HCT116 (cell line): ENCODE data around the gene ATP10B. TPM values are rescaled to one million over a fixed set of nuclear protein-coding genes. Genes with fewer than 3 reads are reported as not detected.

Experiments
- ATAC-seq: fragments of 200-7000 bp; cut with Tn5 transposase; 2 replicates; pipeline ENCODE4 v1.9.1; 2020; ENCODE audit warnings: mild to moderate bottlenecking, moderate library complexity
- BruUV-seq: library from RNA; stranded (reverse); fragments of 400-500 nt; replicated peaks from 2 replicates; lab custom pipeline; 2021; lab: Mats Ljungman, UMichigan
- CTCF ChIA-PET: fragments of 300-600 bp; sonication (Branson Sonifier 250); formaldehyde crosslinking; loops from one replicate; lab custom pipeline; 2021; ENCODE audit warnings: antibody characterized with exemption; lab: Charles Lee
- POLR2A ChIA-PET: fragments of 300-600, 350-600 bp; sonication (Branson Sonifier 250); formaldehyde crosslinking; loops from one replicate; lab custom pipeline; 2021; ENCODE audit warnings: antibody characterized with exemption; lab: Charles Lee
- RAD21 ChIA-PET, 2 experiments: fragments of 300-600 bp; sonication (Branson Sonifier 250); formaldehyde crosslinking; loops; one replicate each; lab custom pipeline; 2023; ENCODE audit warnings: low total read pairs in 2 of 2; ENCODE audit not compliant: uncharacterized antibody in 2 of 2, unreplicated experiment in 2 of 2, low non-redundant PET in 1 of 2; lab: Charles Lee
- DNase-seq: peaks from one replicate; pipeline ENCODE4 v3.0.0-alpha.2; 2010; ENCODE audit warnings: low read depth, low spot score
- H2AFZ ChIP-seq: fragments of 200-600 bp; shearing (Covaris generic), sonication (generic); 2 replicates; pipeline ENCODE4 v1.6.1; 2017; ENCODE audit warnings: low read depth, mixed run types, mixed read lengths, antibody characterized with exemption, low read length; ENCODE audit not compliant: poor library complexity, severe bottlenecking
- H3K27ac ChIP-seq: 2 replicates; pipeline ENCODE4 v1.5.1; 2012; ENCODE audit warnings: low read depth, low read length
- H3K27me3 ChIP-seq: fragments of 200-600 bp; sonication (generic); 2 replicates; pipeline ENCODE4 v1.6.1; 2016; ENCODE audit warnings: mixed run types, low read length, mixed read lengths; ENCODE audit not compliant: insufficient read depth
- H3K36me3 ChIP-seq, 2 experiments: fragments of 200-500 bp in 1 of 2; fragments of 200-600 bp in 1 of 2; sonication (Bioruptor generic) in 1 of 2; sonication (generic) in 1 of 2; 2 replicates each; pipeline versions ENCODE4 v1.5.1 to v1.6.1; 2014 to 2016; ENCODE audit warnings: low read length in 2 of 2, inconsistent platforms in 1 of 2, mixed read lengths in 1 of 2, mixed run types in 1 of 2; ENCODE audit not compliant: insufficient read depth in 2 of 2, control insufficient read depth in 1 of 2
- H3K4me1 ChIP-seq, 2 experiments: fragments of 200-600 bp in 1 of 2; sonication (generic) in 1 of 2; 2 replicates each; pipeline versions ENCODE4 v1.5.1 to v1.6.1; 2012 to 2017; ENCODE audit warnings: low read length in 2 of 2, inconsistent platforms in 1 of 2, mild to moderate bottlenecking in 1 of 2, mixed read lengths in 1 of 2, mixed run types in 1 of 2, moderate library complexity in 1 of 2; ENCODE audit not compliant: insufficient read depth in 2 of 2, control insufficient read depth in 1 of 2
- H3K4me2 ChIP-seq: fragments of 200-600 bp; sonication (generic); 2 replicates; pipeline ENCODE4 v1.6.1; 2017; ENCODE audit warnings: mixed run types, low read length, mixed read lengths
- H3K4me3 ChIP-seq, 2 experiments: fragments of 200-600 bp in 1 of 2; sonication (generic) in 1 of 2; replicated peaks in 1 of 2; 2 replicates each; pipeline ENCODE4 v1.5.1; 2011 to 2016; ENCODE audit warnings: low read length in 2 of 2, control low read depth in 1 of 2, low read depth in 1 of 2, mild to moderate bottlenecking in 1 of 2, mixed read lengths in 1 of 2, mixed run types in 1 of 2
- H3K79me2 ChIP-seq: fragments of 200-600 bp; sonication (generic); 2 replicates; pipeline ENCODE4 v1.6.1; 2017; ENCODE audit warnings: mild to moderate bottlenecking, mixed run types, low read length, moderate library complexity, mixed read lengths; ENCODE audit not compliant: insufficient read depth
- H3K9ac ChIP-seq: fragments of 200-600 bp; sonication (generic); 2 replicates; pipeline ENCODE4 v1.6.1; 2016; ENCODE audit warnings: low read length, mixed read lengths
- H3K9me2 ChIP-seq: fragments of 200-600 bp; sonication (generic), shearing (Covaris generic); 2 replicates; pipeline ENCODE4 v1.6.1; 2017; ENCODE audit warnings: mixed run types, mild to moderate bottlenecking, moderate library complexity; ENCODE audit not compliant: insufficient read depth
- H3K9me3 ChIP-seq, 2 experiments: fragments of 200-500 bp in 1 of 2; fragments of 200-600 bp in 1 of 2; sonication (Bioruptor generic) in 1 of 2; sonication (generic) in 1 of 2; 2 replicates each; pipeline ENCODE4 v1.6.1; 2014 to 2017; ENCODE audit warnings: low read length in 2 of 2, mixed read lengths in 2 of 2, inconsistent platforms in 1 of 2, low read depth in 1 of 2, mild to moderate bottlenecking in 1 of 2, mixed run types in 1 of 2, moderate library complexity in 1 of 2; ENCODE audit not compliant: control insufficient read depth in 1 of 2, insufficient read depth in 1 of 2
- H4K20me1 ChIP-seq: fragments of 200-600 bp; sonication (generic), shearing (Covaris generic); 2 replicates; pipeline ENCODE4 v1.6.1; 2017; ENCODE audit warnings: mixed run types, mild to moderate bottlenecking, moderate library complexity; ENCODE audit not compliant: insufficient read depth
- EZH2 ChIP-seq: fragments of 200-600 bp; sonication (generic); IDR thresholded peaks from 2 replicates; pipeline ENCODE4 v1.6.1; 2017; ENCODE audit warnings: antibody characterized with exemption, mixed run types
- FOSL1 ChIP-seq: IDR thresholded peaks from 2 replicates; pipeline ENCODE4 v1.6.1; 2012; ENCODE audit warnings: low read depth
- JUND ChIP-seq: IDR thresholded peaks from 2 replicates; pipeline ENCODE4 v1.6.1; 2012
- POLR2AphosphoS5 ChIP-seq: IDR thresholded peaks from 2 replicates; pipeline ENCODE4 v1.6.1; 2011; ENCODE audit warnings: mild to moderate bottlenecking, low read depth, low read length, moderate library complexity
- RAD21 ChIP-seq: IDR thresholded peaks from 2 replicates; pipeline ENCODE4 v1.6.1; 2012; ENCODE audit warnings: low read depth, mild to moderate bottlenecking
- SIN3A ChIP-seq: IDR thresholded peaks from 2 replicates; pipeline ENCODE4 v1.6.1; 2012; ENCODE audit warnings: low read depth
- SP1 ChIP-seq: IDR thresholded peaks from 2 replicates; pipeline ENCODE4 v1.6.1; 2012; ENCODE audit warnings: low read depth
- TCF7L2 ChIP-seq: IDR thresholded peaks from 2 replicates; pipeline ENCODE4 v1.7.0; 2011; ENCODE audit warnings: borderline replicate concordance, inconsistent platforms; ENCODE audit not compliant: insufficient read depth, insufficient read length; ENCODE audit errors: extremely low read depth
- YY1 ChIP-seq: IDR thresholded peaks from 2 replicates; pipeline ENCODE4 v1.6.1; 2011; ENCODE audit warnings: low read length, low read depth, moderate library complexity, mild to moderate bottlenecking; ENCODE audit not compliant: insufficient replicate concordance; ENCODE audit errors: extremely low read depth
- ZFX ChIP-seq: fragments of 450-650 bp; IDR thresholded peaks from 2 replicates; pipeline ENCODE4 v1.6.1; 2017
- ZNF274 ChIP-seq: fragments of 200-500 bp; sonication (Bioruptor generic); IDR thresholded peaks from 2 replicates; pipeline ENCODE4 v1.6.1; 2014; ENCODE audit warnings: mild to moderate bottlenecking, low read depth, low read length, inconsistent platforms
- intact Hi-C: fragments of 100-400 bp; cut with micrococcal nuclease; formaldehyde crosslinking; loops from 2 replicates; pipeline ENCODE4 v1.10.0; 2022
- total RNA-seq: library from RNA; stranded (reverse); gene quantifications from one replicate; pipeline ENCODE4 v1.2.1, GENCODE V29; 2021; ENCODE audit not compliant: unreplicated experiment
- TF ChIP-seq, protein P1 (sequence below): IDR thresholded peaks from 2 replicates; pipeline ENCODE4 v1.6.1; 2011; ENCODE audit warnings: mild to moderate bottlenecking, low read length, moderate library complexity; ENCODE audit not compliant: insufficient replicate concordance; ENCODE audit errors: extremely low read depth
- TF ChIP-seq, protein P2 (sequence below), 3 experiments: fragments of 200-600 bp in 1 of 3; sonication (generic) in 1 of 3; IDR thresholded peaks in 2 of 3; conservative IDR thresholded peaks in 1 of 3; 2 replicates each; pipeline ENCODE4 v1.5.1; 2012 to 2017; ENCODE audit warnings: low read depth in 2 of 3, low read length in 2 of 3, antibody characterized with exemption in 1 of 3, borderline replicate concordance in 1 of 3, control low read depth in 1 of 3, mild to moderate bottlenecking in 1 of 3, mixed read lengths in 1 of 3, mixed run types in 1 of 3, moderate library complexity in 1 of 3; ENCODE audit not compliant: insufficient read depth in 1 of 3
- TF ChIP-seq, protein P3 (sequence below): IDR thresholded peaks from 2 replicates; pipeline ENCODE4 v1.6.1; 2012

ATP10B gene
- total RNA-seq, 1 experiment from 2014 or later, result 0.07 TPM

DNA sequence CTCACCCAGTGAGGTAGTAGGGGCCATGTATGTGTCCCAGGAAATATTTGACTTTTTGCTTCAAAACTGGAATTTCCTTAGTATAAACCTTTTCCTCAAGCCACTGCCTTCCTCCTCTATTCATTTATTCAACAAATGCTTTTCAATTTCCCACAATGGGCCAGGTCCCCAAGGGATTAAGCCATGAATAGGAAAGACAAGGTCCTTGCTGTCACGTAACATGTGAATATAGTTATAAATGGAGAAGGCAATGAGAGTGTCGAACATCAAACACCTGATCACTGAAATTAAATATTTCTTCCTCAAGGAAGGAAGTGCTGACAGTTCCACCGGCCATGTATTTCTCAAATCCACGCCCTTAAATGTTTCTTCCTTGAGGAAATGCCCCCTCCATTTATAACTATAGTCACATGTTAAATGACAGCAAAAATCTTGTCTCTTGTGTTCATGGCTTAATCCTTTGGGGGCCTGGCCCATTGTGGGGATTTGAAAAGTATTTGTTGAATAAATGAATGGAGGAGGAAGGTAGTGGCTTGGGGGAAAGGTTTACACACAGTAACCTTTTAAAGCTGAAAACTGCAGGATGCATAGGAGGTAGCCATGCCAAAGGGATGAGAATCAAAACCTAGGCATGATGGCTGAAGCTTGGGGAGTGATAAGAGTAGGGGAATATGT is 284.8 kb downstream of the ATP10B start:
- Histone ChIP-seq H3K4me3 (no peak overlapping the region), H3K9me3 (no peaks in the 10 kb centered on the region), H2AFZ (no peak overlapping the region), H3K9me2 (no peaks in the 10 kb centered on the region), H3K9ac (no peak overlapping the region), H3K4me2 (no peak overlapping the region), H3K27me3 (0 out of 2 replicates have a peak, but pooled peaks cover 8% of the 10 kb centered on the region), H4K20me1 (no peaks in the 10 kb centered on the region), H3K4me1 (no peaks in the 10 kb centered on the region), H3K27ac (no peak overlapping the region), H3K36me3 (no peaks in the 10 kb centered on the region), H3K79me2 (no peaks in the 10 kb centered on the region)
- ChIA-PET CTCF (no interaction called here), RAD21 (no interaction called here), POLR2A (no interaction called here)
- DNase-seq (no peak), ATAC-seq (no peak)
- intact Hi-C loops, result no loop called here
- no TSS peak for BruUV-seq
- TF ChIP-seq, protein P1, sequence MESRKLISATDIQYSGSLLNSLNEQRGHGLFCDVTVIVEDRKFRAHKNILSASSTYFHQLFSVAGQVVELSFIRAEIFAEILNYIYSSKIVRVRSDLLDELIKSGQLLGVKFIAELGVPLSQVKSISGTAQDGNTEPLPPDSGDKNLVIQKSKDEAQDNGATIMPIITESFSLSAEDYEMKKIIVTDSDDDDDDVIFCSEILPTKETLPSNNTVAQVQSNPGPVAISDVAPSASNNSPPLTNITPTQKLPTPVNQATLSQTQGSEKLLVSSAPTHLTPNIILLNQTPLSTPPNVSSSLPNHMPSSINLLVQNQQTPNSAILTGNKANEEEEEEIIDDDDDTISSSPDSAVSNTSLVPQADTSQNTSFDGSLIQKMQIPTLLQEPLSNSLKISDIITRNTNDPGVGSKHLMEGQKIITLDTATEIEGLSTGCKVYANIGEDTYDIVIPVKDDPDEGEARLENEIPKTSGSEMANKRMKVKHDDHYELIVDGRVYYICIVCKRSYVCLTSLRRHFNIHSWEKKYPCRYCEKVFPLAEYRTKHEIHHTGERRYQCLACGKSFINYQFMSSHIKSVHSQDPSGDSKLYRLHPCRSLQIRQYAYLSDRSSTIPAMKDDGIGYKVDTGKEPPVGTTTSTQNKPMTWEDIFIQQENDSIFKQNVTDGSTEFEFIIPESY, result no peak
- no peak for TF ChIP-seq SIN3A
- TF ChIP-seq EZH2, result no peak
- no peak for TF ChIP-seq ZNF274
- no peak for TF ChIP-seq ZFX
- no peak for TF ChIP-seq POLR2AphosphoS5

DNA sequence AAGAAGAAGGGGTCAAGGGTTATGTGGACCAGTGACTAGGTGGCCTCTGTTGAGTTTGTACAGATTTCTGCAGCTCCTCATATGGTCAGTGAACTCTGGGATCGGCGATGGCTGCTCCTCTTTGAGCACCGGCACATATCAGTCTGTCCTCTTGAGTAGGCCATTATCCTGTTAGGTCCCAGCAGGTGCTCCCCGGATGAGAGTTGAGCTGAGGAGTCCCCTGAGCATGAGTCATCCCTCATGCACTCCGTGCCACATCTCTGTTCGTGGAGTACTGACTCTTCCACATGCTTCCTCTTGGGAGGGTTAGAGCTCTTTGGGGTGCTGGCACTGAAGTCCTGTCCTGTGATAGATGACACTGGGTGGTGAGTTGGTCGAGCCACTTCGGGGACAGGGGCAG is 286.6 kb downstream of the ATP10B start:
- H3K27ac ChIP-seq, result no peak overlapping the region
- H3K79me2 ChIP-seq, result no peaks in the 10 kb centered on the region
- H3K4me3 ChIP-seq, result no peak overlapping the region
- H3K4me2 ChIP-seq, result no peak overlapping the region
- no peak for ATAC-seq
- H3K9me3 ChIP-seq, result no peaks in the 10 kb centered on the region
- no TSS peak for BruUV-seq
- POLR2A ChIA-PET, result no interaction called here
- RAD21 ChIA-PET, result no interaction called here
- H3K4me1 ChIP-seq, result no peaks in the 10 kb centered on the region
- DNase-seq, result no peak
- 0 out of 2 replicates have a peak, but pooled peaks cover 3% of the 10 kb centered on the region for H3K27me3 ChIP-seq
- H3K9me2 ChIP-seq, result no peaks in the 10 kb centered on the region
- CTCF ChIA-PET, result no interaction called here
- H2AFZ ChIP-seq, result no peak overlapping the region
- intact Hi-C loops, result no loop called here
- H3K9ac ChIP-seq, result no peak overlapping the region
- H4K20me1 ChIP-seq, result no peaks in the 10 kb centered on the region
- H3K36me3 ChIP-seq, result no peaks in the 10 kb centered on the region
- TF ChIP-seq SP1 (no peak), TCF7L2 (no peak), JUND (no peak), EZH2 (no peak), SIN3A (no peak), RAD21 (no peak), YY1 (no peak), FOSL1 (no peak)
- TF ChIP-seq, protein P2, sequence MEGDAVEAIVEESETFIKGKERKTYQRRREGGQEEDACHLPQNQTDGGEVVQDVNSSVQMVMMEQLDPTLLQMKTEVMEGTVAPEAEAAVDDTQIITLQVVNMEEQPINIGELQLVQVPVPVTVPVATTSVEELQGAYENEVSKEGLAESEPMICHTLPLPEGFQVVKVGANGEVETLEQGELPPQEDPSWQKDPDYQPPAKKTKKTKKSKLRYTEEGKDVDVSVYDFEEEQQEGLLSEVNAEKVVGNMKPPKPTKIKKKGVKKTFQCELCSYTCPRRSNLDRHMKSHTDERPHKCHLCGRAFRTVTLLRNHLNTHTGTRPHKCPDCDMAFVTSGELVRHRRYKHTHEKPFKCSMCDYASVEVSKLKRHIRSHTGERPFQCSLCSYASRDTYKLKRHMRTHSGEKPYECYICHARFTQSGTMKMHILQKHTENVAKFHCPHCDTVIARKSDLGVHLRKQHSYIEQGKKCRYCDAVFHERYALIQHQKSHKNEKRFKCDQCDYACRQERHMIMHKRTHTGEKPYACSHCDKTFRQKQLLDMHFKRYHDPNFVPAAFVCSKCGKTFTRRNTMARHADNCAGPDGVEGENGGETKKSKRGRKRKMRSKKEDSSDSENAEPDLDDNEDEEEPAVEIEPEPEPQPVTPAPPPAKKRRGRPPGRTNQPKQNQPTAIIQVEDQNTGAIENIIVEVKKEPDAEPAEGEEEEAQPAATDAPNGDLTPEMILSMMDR (IDR thresholded peaks at IDR 0.05 in 2 of 3, conservative IDR thresholded peaks at IDR 0.05 in 1 of 3; ENCODE audit: borderline replicate concordance in 1 of 3, insufficient read depth in 1 of 3, low read depth in 2 of 3, low read length in 2 of 3), result no peak
- TF ChIP-seq, protein P3, sequence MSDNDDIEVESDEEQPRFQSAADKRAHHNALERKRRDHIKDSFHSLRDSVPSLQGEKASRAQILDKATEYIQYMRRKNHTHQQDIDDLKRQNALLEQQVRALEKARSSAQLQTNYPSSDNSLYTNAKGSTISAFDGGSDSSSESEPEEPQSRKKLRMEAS, result no peak
